HG03103 (cell line): ENCODE results near the gene VSNL1.

Source experiments
- ATAC-seq: cut with Tn5 transposase; IDR thresholded peaks from one replicate; pipeline ENCODE4 v1.9.1; 2021; ENCODE audit warnings: low read depth; ENCODE audit not compliant: unreplicated experiment

VSNL1 gene

GRCh38 chr2:17682098-17682857 lies 141.8 kb downstream of the VSNL1 start:
- no peak for ATAC-seq

GRCh38 chr2:17683981-17684380 lies 143.5 kb downstream of the VSNL1 start:
- ATAC-seq, result no peak

- ATAC-seq, result no peak
These were observed 148.1 kb downstream of the VSNL1 start for GRCh38 chr2:17688600-17688999.

- ATAC-seq, result no peak
These were observed 148.5 kb downstream of the VSNL1 start for GRCh38 chr2:17689010-17689409.

- no peak for ATAC-seq
These were observed 150.3 kb downstream of the VSNL1 start for GRCh38 chr2:17690776-17691175.
